ENCODE data around the gene CEP120.
"Not testable (repeated sequence)": the region's sequence is repeated elsewhere in the genome, so short reads cannot be mapped to it uniquely, and the experiment has no call there.

CEP120 gene

DNA sequence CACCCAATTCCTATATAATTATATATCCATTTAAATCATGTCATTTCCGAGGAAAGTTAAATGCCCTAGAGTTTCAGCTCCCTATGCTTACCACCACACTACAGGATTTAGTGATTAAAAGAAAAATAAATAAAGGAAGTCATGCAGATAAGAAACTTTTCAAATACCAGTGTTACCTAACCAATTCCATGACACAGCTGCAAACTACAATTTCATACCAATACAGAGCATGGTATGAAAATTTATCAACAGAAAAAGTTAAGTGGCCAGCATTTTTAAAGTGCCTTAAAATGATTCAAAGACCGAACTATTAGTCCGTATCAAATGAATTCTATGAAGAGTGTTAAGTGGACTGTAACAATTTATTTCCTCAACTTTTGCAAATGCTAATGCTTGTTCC, 35.9 kb downstream of the CEP120 start:
- no peak for DNase-seq (ENCODE audit: low read depth, low spot score)

DNA sequence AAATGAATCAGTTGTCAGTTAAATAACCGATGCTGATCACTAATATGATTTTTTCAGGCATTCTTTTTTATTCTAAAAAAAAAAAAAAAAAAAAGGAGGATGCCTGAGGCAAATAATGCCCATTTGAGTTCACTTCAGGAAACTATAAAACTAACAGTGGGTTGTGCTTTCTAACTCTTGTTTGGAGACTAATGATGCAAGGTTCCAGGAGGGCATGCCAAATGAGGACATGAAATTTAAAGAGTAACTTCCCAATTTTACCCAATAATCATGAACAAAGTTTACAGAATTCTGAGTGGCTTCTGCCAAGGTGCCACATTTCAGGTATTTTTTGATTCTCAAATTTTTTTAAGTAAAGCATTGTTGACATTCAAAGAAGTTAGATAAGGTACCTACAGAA, 41.0 kb downstream of the CEP120 start:
- DNase-seq (ENCODE audit: low read depth, low spot score), result no peak

DNA sequence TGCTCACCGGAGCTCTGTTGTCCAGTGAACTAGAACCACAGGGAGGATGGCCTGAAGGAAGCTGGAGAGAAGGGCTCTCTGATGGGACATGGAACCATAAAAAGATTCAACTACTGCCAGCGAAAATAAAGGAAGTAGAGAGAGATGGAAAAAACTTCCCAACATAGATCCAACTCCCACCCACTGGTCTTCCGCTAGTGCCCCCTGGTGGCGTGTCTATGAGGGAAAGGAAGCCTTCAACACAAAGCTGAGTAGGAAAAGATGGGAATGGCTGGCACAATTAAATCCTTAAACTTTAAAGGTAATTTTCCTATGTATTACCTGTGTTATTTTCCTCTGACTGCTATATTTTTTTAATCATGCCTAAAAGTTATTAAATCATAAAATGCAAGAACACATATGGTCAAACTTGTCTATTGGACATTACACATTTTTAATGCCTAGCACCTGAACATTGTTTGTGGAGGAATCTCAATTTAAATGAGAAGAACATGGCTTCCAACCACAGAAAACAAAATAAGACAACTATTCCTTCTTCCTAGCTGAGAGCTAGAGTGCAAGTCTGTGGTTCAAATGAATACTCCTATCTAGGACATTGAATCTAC, 51.5 kb downstream of the CEP120 start:
- no peak for DNase-seq (ENCODE audit: low read depth, low spot score)

DNA sequence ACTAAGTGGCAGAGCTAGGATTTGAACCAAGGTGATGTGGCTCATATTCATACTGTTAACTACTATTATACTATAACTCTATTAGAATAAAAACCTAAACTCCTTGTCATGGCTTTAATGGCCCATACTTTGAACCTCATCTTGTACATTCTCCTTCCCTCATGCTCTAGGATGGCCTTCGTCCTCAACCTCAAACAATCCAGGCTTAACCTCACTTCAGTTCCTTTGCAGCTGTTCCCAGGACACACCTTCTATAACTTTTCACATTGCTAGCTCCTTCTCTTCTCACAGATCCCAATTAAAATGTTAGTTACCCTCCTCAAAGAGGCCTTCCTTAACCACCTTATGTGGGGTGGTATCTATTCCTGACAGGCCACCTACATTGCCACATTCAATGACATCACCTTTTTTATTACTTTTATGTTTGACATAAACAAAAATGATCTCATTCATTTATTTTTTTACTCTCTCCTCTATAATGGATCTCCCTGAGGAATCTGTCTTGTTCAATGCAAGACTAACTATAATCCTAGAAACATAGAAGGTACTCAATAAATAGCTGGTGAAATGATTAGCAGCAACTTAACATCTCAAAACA, 53.7 kb downstream of the CEP120 start:
- DNase-seq (ENCODE audit: low read depth, low spot score), result no peak

DNA sequence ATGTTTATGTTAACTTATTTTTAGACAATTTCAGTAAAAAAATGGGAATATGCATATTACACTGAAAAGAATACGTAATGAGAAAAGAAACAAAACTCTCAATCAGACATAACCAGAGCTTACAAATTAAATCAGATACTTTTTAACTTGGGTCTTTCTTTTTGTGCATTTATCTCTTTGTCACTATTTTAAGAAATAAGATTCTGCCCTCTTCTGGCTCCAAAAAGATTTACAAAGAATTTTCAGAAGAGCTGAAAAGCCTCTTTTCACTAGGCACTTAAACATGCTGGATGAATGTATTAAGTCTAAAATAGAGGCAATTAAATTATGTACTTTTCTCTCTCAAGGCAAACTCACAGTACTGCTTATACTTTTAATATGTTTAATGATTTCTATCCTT, 55.5 kb downstream of the CEP120 start:
- no peak for DNase-seq (ENCODE audit: low read depth, low spot score)

DNA sequence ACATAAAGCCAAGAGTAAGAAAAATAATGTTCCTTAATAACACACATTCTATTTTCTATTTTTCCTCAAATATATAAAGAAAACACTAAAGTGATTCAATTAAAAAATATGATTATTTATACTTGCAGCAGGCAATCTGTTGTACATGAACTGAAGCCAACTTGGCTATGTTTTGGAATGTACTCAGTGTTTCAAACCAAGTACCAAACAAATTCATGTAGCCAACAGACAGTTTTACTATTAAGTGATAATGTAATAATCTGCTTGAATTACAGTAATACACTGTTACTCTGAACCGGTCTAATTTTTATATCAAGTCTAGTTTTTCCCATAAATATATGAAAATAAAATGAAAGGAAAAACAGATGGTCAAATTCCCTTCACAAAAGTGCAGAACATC, 58.0 kb downstream of the CEP120 start:
- no peak for DNase-seq (ENCODE audit: low read depth, low spot score)

GRCh38 chr5:123364441-123365155, 58.6 kb downstream of the CEP120 start:
- DNase-seq (ENCODE audit: low read depth, low spot score), result no peak

DNA sequence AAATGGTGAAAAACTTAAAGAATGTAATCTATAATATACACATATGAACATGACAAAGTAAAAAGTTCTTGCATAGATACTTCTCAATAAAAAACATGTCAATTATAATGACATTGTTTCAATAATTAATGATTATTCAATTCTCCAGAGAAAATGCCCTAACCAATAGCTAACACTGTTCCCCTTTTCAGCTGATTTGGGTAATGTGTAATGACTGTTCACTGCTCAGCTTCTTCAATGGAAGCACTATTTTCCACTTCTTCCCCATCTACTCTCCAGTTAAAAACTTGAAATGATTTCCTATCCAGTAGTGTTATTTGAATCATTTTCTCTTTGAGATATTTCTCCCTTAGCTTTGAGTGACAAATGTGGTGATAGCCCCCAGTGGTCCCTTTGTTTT, 62.3 kb downstream of the CEP120 start:
- DNase-seq (ENCODE audit: low read depth, low spot score), result no peak

- DNase-seq (ENCODE audit: low read depth, low spot score), result no peak
Measured at GRCh38 chr5:123360201-123360571, 63.0 kb downstream of the CEP120 start.

- DNase-seq (ENCODE audit: low read depth, low spot score), result no peak
Measured at GRCh38 chr5:123359454-123360200, 63.6 kb downstream of the CEP120 start.

DNA sequence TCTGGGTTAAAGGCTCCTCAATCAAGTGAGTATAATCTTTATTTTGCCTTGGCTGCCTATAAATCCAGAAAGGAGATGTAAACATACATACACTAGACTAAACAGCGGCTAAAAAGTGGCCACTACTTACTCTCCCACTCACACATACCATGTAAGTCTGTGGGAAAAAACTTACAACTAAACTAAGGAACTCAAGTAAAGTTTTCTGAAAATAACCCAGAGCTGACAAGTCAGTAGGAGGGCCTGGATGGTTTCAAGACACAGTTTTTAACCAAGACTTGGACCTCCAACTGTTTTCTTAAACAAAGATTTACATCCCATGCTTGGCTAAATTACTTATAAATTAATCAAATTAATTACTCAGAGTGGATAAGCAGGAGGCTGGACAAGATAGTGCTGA, 64.5 kb downstream of the CEP120 start:
- DNase-seq (ENCODE audit: low read depth, low spot score), result no peak

GRCh38 chr5:123358304-123358703, 64.9 kb downstream of the CEP120 start:
- DNase-seq (ENCODE audit: low read depth, low spot score), result no peak

- no peak for DNase-seq (ENCODE audit: low read depth, low spot score)
Measured at GRCh38 chr5:123351820-123352219, 71.4 kb downstream of the CEP120 start.

DNA sequence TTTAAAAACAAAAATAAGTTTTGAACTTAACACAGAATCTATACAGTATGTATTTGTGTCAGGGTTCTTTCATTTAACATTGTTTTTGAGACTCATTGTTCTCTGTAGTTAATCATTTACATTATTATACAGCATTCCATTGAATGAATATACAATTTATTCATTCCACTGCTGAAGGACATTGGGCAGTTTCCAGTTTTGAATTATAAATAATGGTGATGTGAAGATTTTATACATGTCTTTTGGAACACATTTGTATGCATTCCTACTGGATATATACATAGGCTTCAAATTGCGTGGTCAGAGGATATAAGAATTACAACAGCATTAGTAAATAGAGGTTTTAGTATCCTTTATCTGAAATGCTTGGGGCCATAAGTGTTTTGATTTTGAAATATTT, 72.0 kb downstream of the CEP120 start:
- DNase-seq (ENCODE audit: low read depth, low spot score), result no peak

GRCh38 chr5:123350742-123351141, 72.5 kb downstream of the CEP120 start:
- DNase-seq (ENCODE audit: low read depth, low spot score), result no peak

DNA sequence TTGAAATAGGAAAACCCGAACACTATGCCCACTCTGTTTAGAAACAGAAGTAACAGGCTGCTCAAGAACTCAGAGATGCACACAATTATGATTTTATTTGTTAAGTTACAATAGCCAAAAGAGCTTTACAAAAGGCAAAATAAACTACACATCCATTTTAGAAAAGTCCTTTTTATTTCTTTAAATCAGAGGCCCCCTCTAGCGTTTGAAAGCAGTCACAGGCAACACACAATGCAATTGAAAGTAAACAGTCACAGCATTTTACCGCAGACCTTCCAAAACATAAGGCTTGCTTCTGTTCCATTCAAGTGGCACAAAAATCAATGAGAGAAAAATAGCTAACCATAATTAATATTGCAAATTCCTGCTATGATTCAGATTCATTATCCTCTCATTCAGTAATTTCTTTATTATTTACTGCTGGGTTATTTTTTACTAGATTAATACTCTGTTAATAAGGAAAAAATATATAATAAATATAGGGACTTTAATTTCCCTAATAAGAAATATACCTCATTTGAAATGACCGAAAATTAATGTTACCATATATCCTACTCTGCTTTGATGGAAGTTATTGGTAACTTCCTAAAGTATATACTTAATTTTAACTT, 78.3 kb downstream of the CEP120 start:
- no peak for DNase-seq (ENCODE audit: low read depth, low spot score)

DNA sequence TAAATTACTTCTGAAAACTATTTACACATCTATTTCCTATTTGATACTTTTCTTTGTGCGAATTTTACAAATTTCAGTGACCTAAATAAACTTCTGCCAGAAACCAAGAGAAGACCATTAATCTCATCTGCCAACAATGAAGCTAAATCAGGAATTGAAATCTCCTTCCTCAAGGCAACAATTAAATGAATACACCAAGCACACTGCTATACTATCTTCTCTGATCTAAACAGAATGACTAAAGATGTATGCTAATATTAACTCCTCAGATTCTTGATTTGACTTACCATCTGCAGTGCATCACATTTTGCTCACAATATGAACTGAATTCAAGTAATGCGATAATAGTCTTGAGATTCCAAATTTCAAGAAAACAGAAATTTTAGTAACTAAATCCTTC, 82.3 kb downstream of the CEP120 start:
- no peak for DNase-seq (ENCODE audit: low read depth, low spot score)

GRCh38 chr5:123308377-123308776, 114.8 kb downstream of the CEP120 start:
- DNase-seq (ENCODE audit: low read depth, low spot score), result not testable (repeated sequence)

GRCh38 chr5:123305751-123306150, 117.5 kb downstream of the CEP120 start:
- no peak for DNase-seq (ENCODE audit: low read depth, low spot score)

GRCh38 chr5:123304777-123305316, 118.4 kb downstream of the CEP120 start:
- no peak for DNase-seq (ENCODE audit: low read depth, low spot score)

DNA sequence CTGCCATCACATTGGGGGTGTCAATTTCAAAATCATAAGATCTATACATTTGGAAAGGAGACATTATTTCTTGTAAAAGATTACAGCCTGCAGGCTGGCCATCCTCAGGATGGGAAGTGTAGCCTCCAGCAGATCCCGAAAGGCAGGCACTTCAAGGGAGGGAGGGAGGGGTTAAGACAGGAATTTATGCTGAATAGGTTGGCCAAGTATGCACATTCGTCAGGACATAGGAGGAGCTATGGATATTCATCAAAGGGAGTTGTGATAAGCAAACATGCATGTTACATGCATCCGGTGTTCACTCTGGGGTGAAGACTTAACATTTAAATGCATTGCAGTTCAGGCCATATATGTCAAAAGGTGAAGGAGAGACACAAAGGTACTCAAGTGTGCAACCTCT, 119.4 kb downstream of the CEP120 start:
- no peak for DNase-seq (ENCODE audit: low read depth, low spot score)

- no peak for DNase-seq (ENCODE audit: low read depth, low spot score)
Measured at GRCh38 chr5:123300266-123300665, 122.9 kb downstream of the CEP120 start.
